Spleen (tissue), 11 donors: ENCODE data around the gene ERC2. TPM values are rescaled to one million over a fixed set of nuclear protein-coding genes. Genes with fewer than 3 reads are reported as not detected.
A peak's percentile ranks its signal among the peaks of the same experiment; 100 is the strongest.

ENCODE experiments used
- DNase-seq: peaks from one replicate; pipeline ENCODE4 v3.0.0-alpha.2; 2020
- H3K27ac ChIP-seq, 8 donors: fragments of 200-600 bp; sonication (generic) in 7 of 8; 1 replicate in 4 of 8; 2 replicates in 4 of 8; pipeline versions ENCODE4 v1.5.0 to v1.8.0; 2016 to 2021; ENCODE audit warnings: inconsistent platforms in 4 of 8, mild to moderate bottlenecking in 4 of 8, moderate library complexity in 1 of 8
- H3K27me3 ChIP-seq, 7 donors: fragments of 200-600 bp; sonication (generic) in 6 of 7; replicated peaks in 1 of 7; 1 replicate in 4 of 7; 2 replicates in 3 of 7; pipeline versions ENCODE4 v1.5.0 to v1.8.0; 2016 to 2021; ENCODE audit warnings: inconsistent platforms in 3 of 7, mild to moderate bottlenecking in 1 of 7
- H3K36me3 ChIP-seq, 6 donors: fragments of 200-600 bp; sonication (generic) in 5 of 6; 1 replicate in 4 of 6; 2 replicates in 2 of 6; pipeline versions ENCODE4 v1.5.0 to v1.8.0; 2016 to 2021; ENCODE audit warnings: inconsistent platforms in 2 of 6
- H3K4me1 ChIP-seq, 6 donors: fragments of 200-600 bp; sonication (generic) in 5 of 6; 1 replicate in 3 of 6; 2 replicates in 3 of 6; pipeline versions ENCODE4 v1.5.0 to v1.8.0; 2016 to 2021; ENCODE audit warnings: inconsistent platforms in 3 of 6
- H3K4me3 ChIP-seq, 8 donors: fragments of 200-600 bp; sonication (generic) in 7 of 8; 1 replicate in 4 of 8; 2 replicates in 4 of 8; pipeline versions ENCODE4 v1.5.0 to v1.8.0; 2016 to 2021; ENCODE audit warnings: inconsistent platforms in 4 of 8, mild to moderate bottlenecking in 4 of 8, moderate library complexity in 2 of 8
- H3K9me3 ChIP-seq, 8 donors: fragments of 200-600 bp; sonication (generic) in 7 of 8; 1 replicate in 4 of 8; 2 replicates in 4 of 8; pipeline versions ENCODE4 v1.5.0 to v1.8.0; 2016 to 2021; ENCODE audit warnings: inconsistent platforms in 4 of 8
- CTCF ChIP-seq, 11 experiments: fragments of 200-600 bp in 7 of 11; fragments of 450-650 bp in 4 of 11; sonication (generic) in 4 of 11; IDR thresholded peaks in 8 of 11; conservative IDR thresholded peaks in 3 of 11; 1 replicate in 7 of 11; 2 replicates in 4 of 11; pipeline versions ENCODE4 v1.4.0 to v1.8.0; 2016 to 2021; ENCODE audit warnings: antibody characterized with exemption in 11 of 11, inconsistent platforms in 4 of 11, mild to moderate bottlenecking in 1 of 11
- POLR2A ChIP-seq, 3 donors: fragments of 450-650 bp; IDR thresholded peaks; one replicate each; pipeline ENCODE4 v1.5.1; 2017; ENCODE audit warnings: antibody characterized with exemption in 3 of 3, mild to moderate bottlenecking in 1 of 3
- POLR2AphosphoS5 ChIP-seq, 3 donors: sonication (generic); formaldehyde crosslinking; IDR thresholded peaks; one replicate each; pipeline ENCODE4 v1.5.1; 2017; ENCODE audit warnings: antibody characterized with exemption in 3 of 3
- WGBS, 5 donors: extraction: QIAGEN DNeasy Blood & Tissue Kit in 3 of 5; methylation state at CpG; one replicate each; pipeline versions ENCODE4 v1.1.5 to v1.1.7; 2013 to 2018; 5-methylcytosine and 5-hydroxymethylcytosine counted together
- intact Hi-C: fragments of 100-400 bp; cut with DNase I; formaldehyde crosslinking; loops from one replicate; pipeline ENCODE4 v1.15.0; 2023; ENCODE audit warnings: low total_unique reads
- polyA plus RNA-seq, 3 donors: library from polyadenylated mRNA; stranded (reverse); fragments of 200-250 nt; gene quantifications; one replicate each; pipeline ENCODE4 v1.2.1, GENCODE V29; 2013
- total RNA-seq, 7 donors: library from RNA; depleted of rRNA in 3 of 7; stranded (reverse); fragments of >200 nt in 3 of 7; fragmentation: NEBNext Ultra II Directional in 4 of 7; extraction: Animal tissue kit (Norgen Biotek cat#: 25700) in 4 of 7; gene quantifications; one replicate each; pipeline versions ENCODE4 v1.1.0 to v1.2.1, GENCODE V29; 2016 to 2021
- donor health status: healthy with polysubstance abuse.
- donor health status: DM: no; HTN: no; CAD: no; lungs with moderate emphysema.
- donor health status: DM: no; HTN: no; CAD: no.
- donor health status: Bipolar disorder and iron deficiency.
- donor health status: healthy.
- donor health status: DM: no; HTN: no; CAD: no.
- donor health status: DM: yes; HTN: yes; CAD: no.

ERC2 gene
- total and polyA plus RNA-seq, 10 donors: 0.04 to 4.9 (median 0.39) TPM

GRCh38 chr3:55723653-55724406 lies 744.4 kb downstream of the ERC2 start:
- peaks cover 0 to 15% (median 0%) of the 10 kb centered on the region in 7 donors for H3K27me3 ChIP-seq
- TF ChIP-seq CTCF (IDR thresholded peaks at IDR 0.05 in 8 of 11, conservative IDR thresholded peaks at IDR 0.05 in 3 of 11) (no peak), POLR2A (IDR thresholded peaks at IDR 0.05) (no peak), POLR2AphosphoS5 (IDR thresholded peaks at IDR 0.05) (no peak)
- no peaks in the 10 kb centered on the region for H3K9me3 ChIP-seq
- no peaks in the 10 kb centered on the region for H3K36me3 ChIP-seq
- intact Hi-C loops: loop anchor here (10.0 kb wide), 1 partner anchor 239 kb away; the partner anchor contains the start of gene WNT5A
- 30 to 57% (median 43%) methylated on average over 5 of the region's 5 CpGs for WGBS, 5 donors
- H3K4me3 ChIP-seq: no peak overlapping the region
- DNase-seq: no peak
- H3K4me1 ChIP-seq: peaks cover 0 to 3% (median 0%) of the 10 kb centered on the region in 6 donors
- no peak overlapping the region for H3K27ac ChIP-seq

- no peaks in the 10 kb centered on the region for H3K36me3 ChIP-seq
- intact Hi-C loops: loop anchor here (10.0 kb wide), 1 partner anchor 237 kb away; the partner anchor contains the start of gene WNT5A
- no peak overlapping the region for H3K27ac ChIP-seq
- H3K9me3 ChIP-seq: no peaks in the 10 kb centered on the region
- H3K27me3 ChIP-seq: peaks cover 0 to 15% (median 0%) of the 10 kb centered on the region in 7 donors
- TF ChIP-seq CTCF (IDR thresholded peaks at IDR 0.05 in 8 of 11, conservative IDR thresholded peaks at IDR 0.05 in 3 of 11) (peak in 6 of 11 experiments; percentile 18 to 47 (median 26)), POLR2A (IDR thresholded peaks at IDR 0.05) (no peak)
- H3K4me1 ChIP-seq: peaks cover 0 to 10% (median 2%) of the 10 kb centered on the region in 6 donors
- no peak overlapping the region for H3K4me3 ChIP-seq
- no peak for DNase-seq
- 53 to 66% (median 60%) methylated on average over 5 of the region's 5 CpGs for WGBS, 5 donors
These were observed 746.4 kb downstream of the ERC2 start for GRCh38 chr3:55721716-55722484.

- peaks cover 0 to 10% (median 2%) of the 10 kb centered on the region in 6 donors for H3K4me1 ChIP-seq
- H3K36me3 ChIP-seq: no peaks in the 10 kb centered on the region
- H3K9me3 ChIP-seq: no peaks in the 10 kb centered on the region
- intact Hi-C loops: loop anchor here (10.0 kb wide), 1 partner anchor 236 kb away; the partner anchor contains the start of gene WNT5A
- TF ChIP-seq CTCF (IDR thresholded peaks at IDR 0.05 in 8 of 11, conservative IDR thresholded peaks at IDR 0.05 in 3 of 11) (no peak), POLR2A (IDR thresholded peaks at IDR 0.05) (no peak), POLR2AphosphoS5 (IDR thresholded peaks at IDR 0.05) (no peak)
- no peak overlapping the region for H3K27ac ChIP-seq
- H3K27me3 ChIP-seq: peaks cover 0 to 15% (median 0%) of the 10 kb centered on the region in 7 donors
- no peak overlapping the region for H3K4me3 ChIP-seq
- no peak for DNase-seq
These were observed 747.7 kb downstream of the ERC2 start for GRCh38 chr3:55720614-55721013.

- TF ChIP-seq POLR2A (IDR thresholded peaks at IDR 0.05): no peak
- no peak for TF ChIP-seq POLR2AphosphoS5 (IDR thresholded peaks at IDR 0.05)
- TF ChIP-seq CTCF (IDR thresholded peaks at IDR 0.05 in 8 of 11, conservative IDR thresholded peaks at IDR 0.05 in 3 of 11): no peak
- intact Hi-C loops: no loop called here
- Histone ChIP-seq H3K9me3 (no peaks in the 10 kb centered on the region), H3K27me3 (peaks cover 0 to 15% (median 0%) of the 10 kb centered on the region in 7 donors), H3K27ac (no peak overlapping the region), H3K36me3 (no peaks in the 10 kb centered on the region), H3K4me3 (no peak overlapping the region), H3K4me1 (peaks cover 0 to 10% (median 2%) of the 10 kb centered on the region in 6 donors)
- DNase-seq: no peak
These were observed 748.8 kb downstream of the ERC2 start for GRCh38 chr3:55719508-55719907.
